ENCODE results near the gene SLC22A15. TPM values are rescaled to one million over a fixed set of nuclear protein-coding genes. Genes with fewer than 3 reads are reported as not detected.

Gene SLC22A15
- total and polyA plus RNA-seq, 4 donors: 5.3 to 16.4 (median 10.7) TPM

- 87 to 88% methylated on average over 1 of the region's 1 CpG for WGBS, 2 donors
- ATAC-seq (ENCODE audit: insufficient read depth, low FRiP score): no peak
Observed at GRCh38 chr1:116015679-116016078, 39.4 kb downstream of the SLC22A15 start.

GRCh38 chr1:116018007-116018406 is 41.7 kb downstream of the SLC22A15 start:
- Histone ChIP-seq H3K27ac (ENCODE audit: low read depth in 1 of 2, low read length in 1 of 2) (no peak overlapping the region), H3K9me3 (ENCODE audit: control insufficient read depth in 4 of 4, insufficient read depth in 3 of 4, low read length in 3 of 4) (no peaks in the 10 kb centered on the region), H3K27me3 (ENCODE audit: control insufficient read depth in 3 of 3, insufficient read depth in 3 of 3, low read length in 2 of 3) (no peaks in the 10 kb centered on the region), H3K4me3 (no peak overlapping the region), H3K36me3 (ENCODE audit: control insufficient read depth in 4 of 4, insufficient read depth in 4 of 4, low read length in 4 of 4) (peaks cover 0 to 7% (median 2%) of the 10 kb centered on the region in 4 donors), H3K4me1 (ENCODE audit: control insufficient read depth in 5 of 5, insufficient read depth in 5 of 5, low read length in 5 of 5) (no peaks in the 10 kb centered on the region), H3K9ac (ENCODE audit: insufficient read depth in 1 of 2, low read length in 2 of 2) (no peak overlapping the region)
- ATAC-seq (ENCODE audit: insufficient read depth, low FRiP score): no peak
- 68 to 84% methylated on average over 5 of the region's 5 CpGs for WGBS, 2 donors
- TF ChIP-seq CTCF (IDR thresholded peaks at IDR 0.05; ENCODE audit: control extremely low read depth, extremely low read depth): no peak
- DNase-seq: no peak

More at GRCh38 chr1:116015679-116016078, 39.4 kb downstream of the SLC22A15 start:
- Histone ChIP-seq H3K27ac (ENCODE audit: low read depth in 1 of 2, low read length in 1 of 2) (no peak overlapping the region), H3K4me3 (no peak overlapping the region), H3K36me3 (ENCODE audit: control insufficient read depth in 4 of 4, insufficient read depth in 4 of 4, low read length in 4 of 4) (peaks cover 0 to 3% (median 0%) of the 10 kb centered on the region in 4 donors), H3K9me3 (ENCODE audit: control insufficient read depth in 4 of 4, insufficient read depth in 3 of 4, low read length in 3 of 4) (peaks cover 0 to 3% (median 0%) of the 10 kb centered on the region in 4 donors), H3K27me3 (ENCODE audit: control insufficient read depth in 3 of 3, insufficient read depth in 3 of 3, low read length in 2 of 3) (no peaks in the 10 kb centered on the region), H3K4me1 (ENCODE audit: control insufficient read depth in 5 of 5, insufficient read depth in 5 of 5, low read length in 5 of 5) (no peaks in the 10 kb centered on the region), H3K9ac (ENCODE audit: insufficient read depth in 1 of 2, low read length in 2 of 2) (no peak overlapping the region)
- DNase-seq: no peak
- TF ChIP-seq CTCF (IDR thresholded peaks at IDR 0.05; ENCODE audit: control extremely low read depth, extremely low read depth): no peak

GRCh38 chr1:116019653-116020253 is 43.4 kb downstream of the SLC22A15 start:
- ATAC-seq (ENCODE audit: insufficient read depth, low FRiP score) (no peak), DNase-seq (no peak)
- H3K36me3 ChIP-seq (ENCODE audit: control insufficient read depth in 4 of 4, insufficient read depth in 4 of 4, low read length in 4 of 4): peaks cover 0 to 7% (median 2%) of the 10 kb centered on the region in 4 donors
- H3K9ac ChIP-seq (ENCODE audit: insufficient read depth in 1 of 2, low read length in 2 of 2): no peak overlapping the region
- no peak for TF ChIP-seq CTCF (IDR thresholded peaks at IDR 0.05; ENCODE audit: control extremely low read depth, extremely low read depth)
- no peaks in the 10 kb centered on the region for H3K4me1 ChIP-seq (ENCODE audit: control insufficient read depth in 5 of 5, insufficient read depth in 5 of 5, low read length in 5 of 5)
- no peaks in the 10 kb centered on the region for H3K9me3 ChIP-seq (ENCODE audit: control insufficient read depth in 4 of 4, insufficient read depth in 3 of 4, low read length in 3 of 4)
- H3K4me3 ChIP-seq: no peak overlapping the region
- 75 to 87% methylated on average over 4 of the region's 4 CpGs for WGBS, 2 donors
- H3K27ac ChIP-seq (ENCODE audit: low read depth in 1 of 2, low read length in 1 of 2): no peak overlapping the region
- H3K27me3 ChIP-seq (ENCODE audit: control insufficient read depth in 3 of 3, insufficient read depth in 3 of 3, low read length in 2 of 3): no peaks in the 10 kb centered on the region
